ENCODE results near the gene TNNT1. TPM values are rescaled to one million over a fixed set of nuclear protein-coding genes. Genes with fewer than 3 reads are reported as not detected.
"Not testable (repeated sequence)": the region's sequence is repeated elsewhere in the genome, so short reads cannot be mapped to it uniquely, and the experiment has no call there.

The TNNT1 gene
- polyA plus RNA-seq, 1 of the 3 experiments (the other 2 are of a cell fraction) = 39.5 TPM

DNA sequence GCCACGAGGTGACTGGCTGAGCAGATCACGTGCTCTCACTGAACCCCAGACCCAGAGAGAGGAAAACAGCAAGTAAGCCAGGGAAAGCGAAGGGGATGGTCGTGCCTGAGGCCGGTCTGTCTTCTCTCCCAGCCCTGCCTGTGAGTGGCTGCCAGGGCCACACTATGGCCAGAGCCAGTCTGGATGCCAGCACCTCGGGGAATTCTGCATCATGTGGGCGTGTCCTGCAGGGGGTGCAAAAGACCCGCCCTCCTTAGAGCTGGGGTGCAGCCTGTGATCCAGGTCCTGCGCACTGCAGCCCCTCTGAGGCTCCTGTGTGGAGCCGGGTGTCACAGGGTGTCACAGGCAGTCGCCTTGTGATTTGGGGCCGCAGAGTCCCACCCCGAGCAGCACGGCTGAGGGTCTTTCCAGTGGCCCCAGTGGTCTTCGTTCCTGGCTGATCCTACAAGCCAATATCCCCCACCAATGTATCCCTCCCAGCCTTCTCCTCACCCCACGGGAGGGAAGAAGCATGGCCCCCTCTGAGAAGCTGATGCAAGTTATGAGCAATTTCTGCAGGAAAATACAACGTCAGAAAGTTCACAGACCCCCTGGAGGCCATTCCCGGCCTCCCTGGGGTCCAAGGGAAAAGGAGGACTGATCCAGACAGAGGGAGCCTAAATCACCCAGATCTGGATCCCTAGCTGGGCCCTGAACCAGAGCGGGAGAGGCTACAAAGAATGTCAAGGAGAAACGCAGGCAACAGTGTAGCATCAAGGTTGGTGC lies 39.3 kb downstream of the TNNT1 start:
- no peak overlapping the region for H3K9ac ChIP-seq
- ChIA-PET CTCF (no interaction called here), POLR2A (no interaction called here)
- no peaks in the 10 kb centered on the region for H3K9me2 ChIP-seq
- peaks cover 47% of the 10 kb centered on the region for H4K20me1 ChIP-seq (ENCODE audit: insufficient read depth)
- H3K27me3 ChIP-seq (ENCODE audit: insufficient read depth) = no peaks in the 10 kb centered on the region
- H3K4me1 ChIP-seq (ENCODE audit: control insufficient read depth in 1 of 2, insufficient read depth in 2 of 2, low read depth in 1 of 2, low read length in 1 of 2) = peaks cover 0 to 10% of the 10 kb centered on the region in 2 experiments; a peak in 1 of 4 replicates
- no peak overlapping the region for H3K4me3 ChIP-seq (ENCODE audit: low read depth in 2 of 2, low read length in 1 of 2)
- no peak overlapping the region for H3K27ac ChIP-seq (ENCODE audit: low read depth in 2 of 2, low read length in 1 of 2)
- no peaks in the 10 kb centered on the region for H3F3A ChIP-seq (replicated peaks; ENCODE audit: insufficient read depth)
- H3K79me2 ChIP-seq (ENCODE audit: insufficient read depth) = peaks cover 72% of the 10 kb centered on the region
- H3K36me3 ChIP-seq (replicated peaks in 1 of 2; ENCODE audit: control insufficient read depth in 1 of 2, insufficient read depth in 2 of 2, low read length in 1 of 2) = peaks cover 7 to 13% of the 10 kb centered on the region in 2 experiments
- no peak for TF ChIP-seq RAD21 (IDR thresholded peaks at IDR 0.05; ENCODE audit: low read length)
- no peak for TF ChIP-seq FOXM1 (IDR thresholded peaks at IDR 0.05; ENCODE audit: low read depth)
- no peak for TF ChIP-seq SMC3 (IDR thresholded peaks at IDR 0.05; ENCODE audit: low read depth, low read length)
- TF ChIP-seq YY1 (IDR thresholded peaks at IDR 0.05; ENCODE audit: low read depth) = no peak
- TF ChIP-seq EP300 (IDR thresholded peaks at IDR 0.05; ENCODE audit: borderline replicate concordance in 1 of 2, low read depth in 1 of 2, low read length in 1 of 2) = no peak
- TF ChIP-seq, protein P1, sequence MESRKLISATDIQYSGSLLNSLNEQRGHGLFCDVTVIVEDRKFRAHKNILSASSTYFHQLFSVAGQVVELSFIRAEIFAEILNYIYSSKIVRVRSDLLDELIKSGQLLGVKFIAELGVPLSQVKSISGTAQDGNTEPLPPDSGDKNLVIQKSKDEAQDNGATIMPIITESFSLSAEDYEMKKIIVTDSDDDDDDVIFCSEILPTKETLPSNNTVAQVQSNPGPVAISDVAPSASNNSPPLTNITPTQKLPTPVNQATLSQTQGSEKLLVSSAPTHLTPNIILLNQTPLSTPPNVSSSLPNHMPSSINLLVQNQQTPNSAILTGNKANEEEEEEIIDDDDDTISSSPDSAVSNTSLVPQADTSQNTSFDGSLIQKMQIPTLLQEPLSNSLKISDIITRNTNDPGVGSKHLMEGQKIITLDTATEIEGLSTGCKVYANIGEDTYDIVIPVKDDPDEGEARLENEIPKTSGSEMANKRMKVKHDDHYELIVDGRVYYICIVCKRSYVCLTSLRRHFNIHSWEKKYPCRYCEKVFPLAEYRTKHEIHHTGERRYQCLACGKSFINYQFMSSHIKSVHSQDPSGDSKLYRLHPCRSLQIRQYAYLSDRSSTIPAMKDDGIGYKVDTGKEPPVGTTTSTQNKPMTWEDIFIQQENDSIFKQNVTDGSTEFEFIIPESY (IDR thresholded peaks at IDR 0.05; ENCODE audit: borderline replicate concordance, low read depth) = no peak
- TF ChIP-seq RFX5 (IDR thresholded peaks at IDR 0.05; ENCODE audit: low read length) = no peak
- TF ChIP-seq, protein P2, sequence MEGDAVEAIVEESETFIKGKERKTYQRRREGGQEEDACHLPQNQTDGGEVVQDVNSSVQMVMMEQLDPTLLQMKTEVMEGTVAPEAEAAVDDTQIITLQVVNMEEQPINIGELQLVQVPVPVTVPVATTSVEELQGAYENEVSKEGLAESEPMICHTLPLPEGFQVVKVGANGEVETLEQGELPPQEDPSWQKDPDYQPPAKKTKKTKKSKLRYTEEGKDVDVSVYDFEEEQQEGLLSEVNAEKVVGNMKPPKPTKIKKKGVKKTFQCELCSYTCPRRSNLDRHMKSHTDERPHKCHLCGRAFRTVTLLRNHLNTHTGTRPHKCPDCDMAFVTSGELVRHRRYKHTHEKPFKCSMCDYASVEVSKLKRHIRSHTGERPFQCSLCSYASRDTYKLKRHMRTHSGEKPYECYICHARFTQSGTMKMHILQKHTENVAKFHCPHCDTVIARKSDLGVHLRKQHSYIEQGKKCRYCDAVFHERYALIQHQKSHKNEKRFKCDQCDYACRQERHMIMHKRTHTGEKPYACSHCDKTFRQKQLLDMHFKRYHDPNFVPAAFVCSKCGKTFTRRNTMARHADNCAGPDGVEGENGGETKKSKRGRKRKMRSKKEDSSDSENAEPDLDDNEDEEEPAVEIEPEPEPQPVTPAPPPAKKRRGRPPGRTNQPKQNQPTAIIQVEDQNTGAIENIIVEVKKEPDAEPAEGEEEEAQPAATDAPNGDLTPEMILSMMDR (IDR thresholded peaks at IDR 0.05) = no peak
- no peak for TF ChIP-seq RXRA (IDR thresholded peaks at IDR 0.05; ENCODE audit: borderline replicate concordance, low read depth)
- TF ChIP-seq, protein P3, sequence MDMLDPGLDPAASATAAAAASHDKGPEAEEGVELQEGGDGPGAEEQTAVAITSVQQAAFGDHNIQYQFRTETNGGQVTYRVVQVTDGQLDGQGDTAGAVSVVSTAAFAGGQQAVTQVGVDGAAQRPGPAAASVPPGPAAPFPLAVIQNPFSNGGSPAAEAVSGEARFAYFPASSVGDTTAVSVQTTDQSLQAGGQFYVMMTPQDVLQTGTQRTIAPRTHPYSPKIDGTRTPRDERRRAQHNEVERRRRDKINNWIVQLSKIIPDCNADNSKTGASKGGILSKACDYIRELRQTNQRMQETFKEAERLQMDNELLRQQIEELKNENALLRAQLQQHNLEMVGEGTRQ (IDR thresholded peaks at IDR 0.05; ENCODE audit: borderline replicate concordance, low read depth, low read length) = no peak
- no peak for TF ChIP-seq GATA2 (CRISPR knock-in tag; IDR thresholded peaks at IDR 0.05)
- TF ChIP-seq FOSL2 (IDR thresholded peaks at IDR 0.05; ENCODE audit: borderline replicate concordance, low read depth) = no peak
- no peak for TF ChIP-seq JUND (IDR thresholded peaks at IDR 0.05)
- no peak for TF ChIP-seq ELF1 (IDR thresholded peaks at IDR 0.05)
- TF ChIP-seq MXI1 (IDR thresholded peaks at IDR 0.05; ENCODE audit: low read depth, low read length) = no peak
- TF ChIP-seq, protein P4, sequence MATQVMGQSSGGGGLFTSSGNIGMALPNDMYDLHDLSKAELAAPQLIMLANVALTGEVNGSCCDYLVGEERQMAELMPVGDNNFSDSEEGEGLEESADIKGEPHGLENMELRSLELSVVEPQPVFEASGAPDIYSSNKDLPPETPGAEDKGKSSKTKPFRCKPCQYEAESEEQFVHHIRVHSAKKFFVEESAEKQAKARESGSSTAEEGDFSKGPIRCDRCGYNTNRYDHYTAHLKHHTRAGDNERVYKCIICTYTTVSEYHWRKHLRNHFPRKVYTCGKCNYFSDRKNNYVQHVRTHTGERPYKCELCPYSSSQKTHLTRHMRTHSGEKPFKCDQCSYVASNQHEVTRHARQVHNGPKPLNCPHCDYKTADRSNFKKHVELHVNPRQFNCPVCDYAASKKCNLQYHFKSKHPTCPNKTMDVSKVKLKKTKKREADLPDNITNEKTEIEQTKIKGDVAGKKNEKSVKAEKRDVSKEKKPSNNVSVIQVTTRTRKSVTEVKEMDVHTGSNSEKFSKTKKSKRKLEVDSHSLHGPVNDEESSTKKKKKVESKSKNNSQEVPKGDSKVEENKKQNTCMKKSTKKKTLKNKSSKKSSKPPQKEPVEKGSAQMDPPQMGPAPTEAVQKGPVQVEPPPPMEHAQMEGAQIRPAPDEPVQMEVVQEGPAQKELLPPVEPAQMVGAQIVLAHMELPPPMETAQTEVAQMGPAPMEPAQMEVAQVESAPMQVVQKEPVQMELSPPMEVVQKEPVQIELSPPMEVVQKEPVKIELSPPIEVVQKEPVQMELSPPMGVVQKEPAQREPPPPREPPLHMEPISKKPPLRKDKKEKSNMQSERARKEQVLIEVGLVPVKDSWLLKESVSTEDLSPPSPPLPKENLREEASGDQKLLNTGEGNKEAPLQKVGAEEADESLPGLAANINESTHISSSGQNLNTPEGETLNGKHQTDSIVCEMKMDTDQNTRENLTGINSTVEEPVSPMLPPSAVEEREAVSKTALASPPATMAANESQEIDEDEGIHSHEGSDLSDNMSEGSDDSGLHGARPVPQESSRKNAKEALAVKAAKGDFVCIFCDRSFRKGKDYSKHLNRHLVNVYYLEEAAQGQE (IDR thresholded peaks at IDR 0.05; ENCODE audit: low read depth, low read length) = no peak
- TF ChIP-seq FOXJ3 (CRISPR knock-in tag; IDR thresholded peaks at IDR 0.05) = no peak
- TF ChIP-seq NRF1 (IDR thresholded peaks at IDR 0.05; ENCODE audit: low read depth, low read length) = no peak
- no peak for TF ChIP-seq PBX3 (IDR thresholded peaks at IDR 0.05)
- WGBS (ENCODE audit: low lambda C conversion rate) = 94% methylated on average over 18 of the region's 20 CpGs
- H2AFZ ChIP-seq (ENCODE audit: low read depth) = no peak overlapping the region
- peak; percentile 39 for DNase-seq
- no peaks in the 10 kb centered on the region for H3K9me3 ChIP-seq
- H3K4me2 ChIP-seq = no peak overlapping the region

- DNase-seq; H3K4me1 ChIP-seq (ENCODE audit: control insufficient read depth in 1 of 2, insufficient read depth in 2 of 2, low read depth in 1 of 2, low read length in 1 of 2); POLR2A ChIA-PET; H3K9ac ChIP-seq; H3K9me2 ChIP-seq; H2AFZ ChIP-seq (ENCODE audit: low read depth); H3K27me3 ChIP-seq (ENCODE audit: insufficient read depth); H3K4me2 ChIP-seq; H3K9me3 ChIP-seq; H3F3A ChIP-seq (replicated peaks; ENCODE audit: insufficient read depth); H3K4me3 ChIP-seq (ENCODE audit: low read depth in 2 of 2, low read length in 1 of 2); H3K27ac ChIP-seq (ENCODE audit: low read depth in 2 of 2, low read length in 1 of 2): not testable (repeated sequence)
- Histone ChIP-seq H4K20me1 (ENCODE audit: insufficient read depth) (peaks cover 23% of the 10 kb centered on the region; the same call in 1 of the 2 replicates), H3K79me2 (ENCODE audit: insufficient read depth) (peaks cover 66% of the 10 kb centered on the region), H3K36me3 (replicated peaks in 1 of 2; ENCODE audit: control insufficient read depth in 1 of 2, insufficient read depth in 2 of 2, low read length in 1 of 2) (peaks cover 18 to 22% of the 10 kb centered on the region in 2 experiments)
- CTCF ChIA-PET = interaction anchor here (0.7 to 2.1 kb wide), 2 partner anchors 18 to 53 kb away, joined by 3 to 15 read pairs; no protein-coding TSS in a partner anchor
- WGBS (ENCODE audit: low lambda C conversion rate) = 89% methylated on average over 3 of the region's 3 CpGs
These were observed 41.8 kb downstream of the TNNT1 start for GRCh38 chr19:55107252-55107651.
